ENCODE data around the gene FBXO44. TPM values are rescaled to one million over a fixed set of nuclear protein-coding genes. Genes with fewer than 3 reads are reported as not detected.
"Not testable (repeated sequence)": the region's sequence is repeated elsewhere in the genome, so short reads cannot be mapped to it uniquely, and the experiment has no call there.

FBXO44 gene
- total RNA-seq: 10 to 100 TPM; 11.2 to 43.7 (median 15.0) TPM

GRCh38 chr1:11654137-11654938 is at the start of gene FBXO44, which contains the start of gene FBXO2:
FBXO44 (plus strand) TSS chr1:11654877; CDS start chr1:11655836, 959 bp downstream.
FBXO2 (minus strand) TSS chr1:11654429; CDS start chr1:11654340, 89 bp downstream.
- Histone ChIP-seq H3K27me3 (peaks cover 0 to 8% of the 10 kb centered on the region in 2 donors), H3K27ac (peak within 1 kb of the TSS; percentile 16 to 69 (median 64)), H3K36me3 (no peaks in the 10 kb centered on the region), H3K9me3 (no peaks in the 10 kb centered on the region), H3K4me1 (peaks cover 4 to 40% (median 15%) of the 10 kb centered on the region in 4 donors), H3K4me3 (peak within 1 kb of the TSS; percentile 65 to 87 (median 76))
- no peak for TF ChIP-seq POLR2A (IDR thresholded peaks at IDR 0.05)
- no peak for TF ChIP-seq CTCF (IDR thresholded peaks at IDR 0.05)
- DNase-seq: peak; percentile 71 to 89 (median 81)

- H3K27ac ChIP-seq: no peak overlapping the region
- no peak overlapping the region for H3K4me3 ChIP-seq
- no peak for DNase-seq
- H3K27me3 ChIP-seq: no peaks in the 10 kb centered on the region
- H3K36me3 ChIP-seq: no peaks in the 10 kb centered on the region
- H3K9me3 ChIP-seq: peaks cover 0 to 5% (median 0%) of the 10 kb centered on the region in 4 donors
- no peak for TF ChIP-seq POLR2A (IDR thresholded peaks at IDR 0.05)
- TF ChIP-seq CTCF (IDR thresholded peaks at IDR 0.05): no peak
- no peaks in the 10 kb centered on the region for H3K4me1 ChIP-seq
Observed at GRCh38 chr1:11606775-11607174, 47.9 kb upstream of the FBXO44 start.

GRCh38 chr1:11608596-11609130 is 46.0 kb upstream of the FBXO44 start:
- not testable (repeated sequence) for H3K4me3 ChIP-seq, DNase-seq, H3K36me3 ChIP-seq, H3K4me1 ChIP-seq, H3K27ac ChIP-seq, H3K27me3 ChIP-seq, H3K9me3 ChIP-seq

- H3K27me3 ChIP-seq, H3K27ac ChIP-seq, H3K36me3 ChIP-seq, DNase-seq, H3K9me3 ChIP-seq, H3K4me3 ChIP-seq, H3K4me1 ChIP-seq: not testable (repeated sequence)
Observed at GRCh38 chr1:11609378-11609777, 45.3 kb upstream of the FBXO44 start.

- Histone ChIP-seq H3K36me3 (no peaks in the 10 kb centered on the region), H3K27ac (no peak overlapping the region), H3K9me3 (peaks cover 0 to 5% (median 0%) of the 10 kb centered on the region in 4 donors), H3K27me3 (no peaks in the 10 kb centered on the region), H3K4me1 (no peaks in the 10 kb centered on the region), H3K4me3 (no peak overlapping the region)
- TF ChIP-seq POLR2A (IDR thresholded peaks at IDR 0.05): no peak
- TF ChIP-seq CTCF (IDR thresholded peaks at IDR 0.05): no peak
- no peak for DNase-seq
Observed at GRCh38 chr1:11610629-11611180, 44.0 kb upstream of the FBXO44 start.

GRCh38 chr1:11611638-11612327 is 42.9 kb upstream of the FBXO44 start:
- no peaks in the 10 kb centered on the region for H3K27me3 ChIP-seq
- no peak overlapping the region for H3K27ac ChIP-seq
- H3K4me3 ChIP-seq: no peak overlapping the region
- no peaks in the 10 kb centered on the region for H3K4me1 ChIP-seq
- no peak for DNase-seq
- peaks cover 0 to under 1% (median 0%) of the 10 kb centered on the region in 4 donors for H3K9me3 ChIP-seq
- no peaks in the 10 kb centered on the region for H3K36me3 ChIP-seq
- TF ChIP-seq CTCF (IDR thresholded peaks at IDR 0.05): no peak
